A673 (cell line): ENCODE measurements around the gene PCGF2. TPM values are rescaled to one million over a fixed set of nuclear protein-coding genes. Genes with fewer than 3 reads are reported as not detected.

ENCODE experiments used
- BruUV-seq: library from RNA; stranded (reverse); fragments of 400-500 nt; replicated peaks from 2 replicates; lab custom pipeline; 2021; lab: Mats Ljungman, UMichigan
- CTCF ChIA-PET: fragments of 300-600 bp; sonication (Branson Sonifier 250); formaldehyde crosslinking; loops from one replicate; lab custom pipeline; 2022; ENCODE audit warnings: antibody characterized with exemption; lab: Charles Lee
- POLR2A ChIA-PET: fragments of 300-600 bp; sonication (Branson Sonifier 250); formaldehyde crosslinking; loops from one replicate; lab custom pipeline; 2022; ENCODE audit warnings: antibody characterized with exemption; ENCODE audit not compliant: low non-redundant PET; lab: Charles Lee
- DNase-seq: peaks from one replicate; pipeline ENCODE4 v3.0.0-alpha.2; 2015; ENCODE audit warnings: low spot score
- H3K27ac ChIP-seq: fragments of 200-600 bp; sonication (generic); 2 replicates; pipeline ENCODE4 v1.5.1; 2016; ENCODE audit warnings: mixed run types, low read depth, mild to moderate bottlenecking, mixed read lengths, antibody characterized with exemption, low read length; ENCODE audit not compliant: poor library complexity, severe bottlenecking
- H3K27me3 ChIP-seq: fragments of 200-600 bp; sonication (generic); replicated peaks from 2 replicates; pipeline ENCODE4 v1.6.1; 2017; ENCODE audit warnings: mixed run types, low read depth, mild to moderate bottlenecking, mixed read lengths, antibody characterized with exemption, low read length; ENCODE audit not compliant: insufficient read depth, poor library complexity
- H3K36me3 ChIP-seq: fragments of 200-600 bp; sonication (generic); 2 replicates; pipeline ENCODE4 v1.6.1; 2016; ENCODE audit warnings: mixed run types, mild to moderate bottlenecking, mixed read lengths, antibody characterized with exemption, low read length; ENCODE audit not compliant: insufficient read depth, poor library complexity, severe bottlenecking
- H3K4me1 ChIP-seq: fragments of 200-600 bp; sonication (generic); 2 replicates; pipeline ENCODE4 v1.6.1; 2017; ENCODE audit warnings: mixed run types, mild to moderate bottlenecking, mixed read lengths, antibody characterized with exemption, low read length; ENCODE audit not compliant: insufficient read depth, poor library complexity, severe bottlenecking
- H3K4me3 ChIP-seq: fragments of 200-600 bp; sonication (generic); 2 replicates; pipeline ENCODE4 v1.5.1; 2016; ENCODE audit warnings: low read depth, mixed run types, mild to moderate bottlenecking, mixed read lengths, low read length; ENCODE audit not compliant: poor library complexity, severe bottlenecking
- H3K9me3 ChIP-seq: fragments of 200-600 bp; sonication (generic); 2 replicates; pipeline ENCODE4 v1.6.1; 2016; ENCODE audit warnings: mixed run types, low read depth, mild to moderate bottlenecking, mixed read lengths, antibody characterized with exemption, low read length; ENCODE audit not compliant: poor library complexity, severe bottlenecking
- EZH2 ChIP-seq: fragments of 200-600 bp; sonication (generic); IDR thresholded peaks from 2 replicates; pipeline ENCODE4 v1.6.1; 2017; ENCODE audit warnings: borderline replicate concordance, low read depth, mild to moderate bottlenecking, mixed read lengths, antibody characterized with exemption, low read length; ENCODE audit not compliant: poor library complexity, severe bottlenecking
- intact Hi-C: fragments of 100-400 bp; cut with micrococcal nuclease; formaldehyde crosslinking; loops from one replicate; pipeline ENCODE4 v1.10.0; 2022; ENCODE audit not compliant: unreplicated experiment
- total RNA-seq: library from RNA; stranded (reverse); gene quantifications from 2 replicates; pipeline ENCODE4 v1.2.3, GENCODE V29; 2021
- TF ChIP-seq, protein P1 (sequence below): fragments of 300-800, 200-600 bp; sonication (generic); conservative IDR thresholded peaks from 2 replicates; pipeline ENCODE4 v1.5.1; 2017; ENCODE audit warnings: low read depth, mild to moderate bottlenecking, antibody characterized with exemption, low read length, moderate library complexity, mixed read lengths

Gene PCGF2
- total RNA-seq, 1 experiment from 2014 or later, result 34.4 TPM

DNA sequence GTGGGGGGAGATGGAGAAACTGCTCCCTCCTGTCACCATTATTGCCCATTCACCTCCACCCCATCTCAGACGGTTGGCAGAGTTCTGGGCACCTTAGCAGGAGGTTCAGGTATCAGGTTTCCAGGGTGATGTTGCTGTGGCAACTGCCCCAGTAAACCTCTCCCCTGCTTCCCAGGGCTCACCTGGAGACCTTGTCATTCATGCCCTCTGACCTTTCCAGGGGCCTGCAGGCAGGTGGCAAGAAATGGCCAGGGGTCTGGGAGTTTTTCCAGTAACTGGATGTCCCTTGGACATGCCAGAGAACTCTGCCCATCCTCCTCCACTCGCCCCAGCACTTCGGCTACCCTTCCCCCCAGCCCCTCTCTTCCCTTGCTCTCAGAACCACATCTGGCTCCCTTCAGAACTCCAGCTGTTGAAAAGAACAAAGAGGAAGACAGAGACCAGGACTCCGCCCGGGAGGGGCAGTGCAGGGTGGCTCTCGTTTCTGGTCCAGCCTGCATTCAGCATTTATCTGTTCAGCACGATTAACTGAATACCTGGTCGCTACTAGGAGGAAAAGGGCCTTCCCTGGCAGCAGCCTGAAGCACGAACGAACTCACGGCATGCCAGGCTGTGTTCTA, 34.6 kb downstream of the PCGF2 start:
- no peaks in the 10 kb centered on the region for H3K4me1 ChIP-seq
- TF ChIP-seq EZH2, result no peak
- TF ChIP-seq, protein P1, sequence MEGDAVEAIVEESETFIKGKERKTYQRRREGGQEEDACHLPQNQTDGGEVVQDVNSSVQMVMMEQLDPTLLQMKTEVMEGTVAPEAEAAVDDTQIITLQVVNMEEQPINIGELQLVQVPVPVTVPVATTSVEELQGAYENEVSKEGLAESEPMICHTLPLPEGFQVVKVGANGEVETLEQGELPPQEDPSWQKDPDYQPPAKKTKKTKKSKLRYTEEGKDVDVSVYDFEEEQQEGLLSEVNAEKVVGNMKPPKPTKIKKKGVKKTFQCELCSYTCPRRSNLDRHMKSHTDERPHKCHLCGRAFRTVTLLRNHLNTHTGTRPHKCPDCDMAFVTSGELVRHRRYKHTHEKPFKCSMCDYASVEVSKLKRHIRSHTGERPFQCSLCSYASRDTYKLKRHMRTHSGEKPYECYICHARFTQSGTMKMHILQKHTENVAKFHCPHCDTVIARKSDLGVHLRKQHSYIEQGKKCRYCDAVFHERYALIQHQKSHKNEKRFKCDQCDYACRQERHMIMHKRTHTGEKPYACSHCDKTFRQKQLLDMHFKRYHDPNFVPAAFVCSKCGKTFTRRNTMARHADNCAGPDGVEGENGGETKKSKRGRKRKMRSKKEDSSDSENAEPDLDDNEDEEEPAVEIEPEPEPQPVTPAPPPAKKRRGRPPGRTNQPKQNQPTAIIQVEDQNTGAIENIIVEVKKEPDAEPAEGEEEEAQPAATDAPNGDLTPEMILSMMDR, result no peak
- no peaks in the 10 kb centered on the region for H3K9me3 ChIP-seq
- POLR2A ChIA-PET, result no interaction called here
- H3K36me3 ChIP-seq, result peaks cover 12% of the 10 kb centered on the region
- no peak for DNase-seq
- CTCF ChIA-PET, result no interaction called here
- no peak overlapping the region for H3K27ac ChIP-seq
- no TSS peak for BruUV-seq
- intact Hi-C loops, result no loop called here
- no peaks in the 10 kb centered on the region for H3K27me3 ChIP-seq
- no peak overlapping the region for H3K4me3 ChIP-seq

DNA sequence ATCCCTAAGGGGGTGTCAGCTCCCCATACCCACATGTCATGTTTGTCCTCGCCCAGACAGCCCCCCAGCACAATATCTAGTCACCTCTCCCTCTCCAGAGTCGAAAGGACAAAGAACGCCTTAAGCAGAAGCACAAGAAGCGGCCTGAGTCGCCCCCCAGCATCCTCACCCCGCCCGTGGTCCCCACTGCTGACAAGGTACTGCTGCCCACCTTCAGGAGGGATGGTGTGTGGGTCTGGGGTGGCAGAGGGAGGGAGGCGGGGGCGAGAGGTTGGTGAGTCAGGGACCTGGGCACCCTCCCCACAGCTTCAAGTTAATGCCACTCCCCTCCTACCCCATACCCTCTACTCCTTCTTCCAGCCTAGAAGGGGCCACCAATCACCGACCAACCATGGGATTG, 35.5 kb downstream of the PCGF2 start:
- intact Hi-C loops, result no loop called here
- Histone ChIP-seq H3K36me3 (peaks cover 15% of the 10 kb centered on the region), H3K27me3 (no peaks in the 10 kb centered on the region), H3K27ac (no peak overlapping the region), H3K9me3 (no peaks in the 10 kb centered on the region), H3K4me1 (no peaks in the 10 kb centered on the region), H3K4me3 (no peak overlapping the region)
- no TSS peak for BruUV-seq
- ChIA-PET CTCF (no interaction called here), POLR2A (no interaction called here)
- TF ChIP-seq, protein P1, result no peak
- TF ChIP-seq EZH2, result no peak
- DNase-seq, result no peak

DNA sequence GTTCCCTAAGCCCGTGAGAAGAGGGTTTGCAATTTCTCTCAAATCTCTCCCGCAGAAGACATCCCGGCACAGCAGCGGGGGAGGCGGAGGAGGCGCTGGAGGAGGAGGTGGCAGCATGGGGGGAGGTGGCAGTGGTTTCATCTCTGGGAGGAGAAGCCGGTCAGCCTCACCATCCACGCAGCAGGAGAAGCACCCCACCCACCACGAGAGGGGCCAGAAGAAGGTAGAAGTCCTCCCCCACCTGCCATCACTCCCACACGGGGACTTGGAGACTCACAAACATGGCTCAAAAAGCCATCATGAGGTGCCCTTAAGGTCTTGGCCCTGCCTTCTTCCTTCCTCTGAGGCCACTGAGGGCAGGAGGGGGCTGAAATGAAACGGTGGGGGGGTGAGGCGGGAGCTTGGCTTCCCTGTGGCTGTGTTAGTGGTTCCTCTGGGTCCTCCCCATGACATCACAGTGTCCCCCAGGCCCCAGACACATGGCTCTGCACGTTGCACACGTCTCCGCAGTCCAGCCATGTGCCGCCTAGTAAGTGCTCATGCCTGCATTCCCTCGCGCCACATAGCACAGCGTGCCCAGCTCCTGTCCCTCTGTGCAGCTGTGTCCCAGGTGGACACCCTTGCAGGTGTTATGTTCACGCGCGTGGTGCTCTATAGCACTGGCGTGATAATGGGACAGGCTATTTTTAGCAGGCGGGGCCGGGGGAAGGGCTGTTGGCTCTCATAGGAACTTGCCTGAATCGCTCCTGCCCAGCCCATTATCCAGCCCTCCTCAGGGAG, 36.2 kb downstream of the PCGF2 start:
- Histone ChIP-seq H3K4me1 (no peaks in the 10 kb centered on the region), H3K4me3 (no peak overlapping the region), H3K27ac (no peak overlapping the region), H3K9me3 (no peaks in the 10 kb centered on the region), H3K36me3 (peaks cover 13% of the 10 kb centered on the region), H3K27me3 (no peaks in the 10 kb centered on the region)
- DNase-seq, result no peak
- TF ChIP-seq, protein P1, result no peak
- TF ChIP-seq EZH2, result no peak
- CTCF ChIA-PET, result no interaction called here
- POLR2A ChIA-PET, result no interaction called here
- intact Hi-C loops, result no loop called here
- no TSS peak for BruUV-seq
